K562 (cell line): Measurements from ENCODE around the gene DHRS11. TPM values are rescaled to one million over a fixed set of nuclear protein-coding genes. Genes with fewer than 3 reads are reported as not detected.
A peak's percentile ranks its signal among the peaks of the same experiment; 100 is the strongest.

Source experiments
- ATAC-seq: fragments of 200-7000 bp; cut with Tn5 transposase; 3 replicates; pipeline ENCODE4 v1.9.1; 2020; ENCODE audit warnings: moderate library complexity
- BruUV-seq: library from RNA; stranded (reverse); fragments of 400-500 nt; replicated peaks from 2 replicates; lab custom pipeline; 2021; lab: Mats Ljungman, UMichigan
- CTCF ChIA-PET: fragments of 300-600 bp; formaldehyde crosslinking; extraction: SDS; loops from one replicate; lab custom pipeline; 2021; ENCODE audit warnings: low intra/inter-chr PET ratio; lab: Yijun Ruan, JAX
- POLR2A ChIA-PET: fragments of 300-600, 350-650 bp; sonication (Branson Sonifier 250); formaldehyde crosslinking; extraction: SDS; loops from one replicate; lab custom pipeline; 2021; ENCODE audit warnings: antibody characterized with exemption, inconsistent platforms; lab: Yijun Ruan, JAX
- DNase-seq, 4 experiments: peaks; one replicate each; pipeline versions ENCODE4 v3.0.0 to v3.0.0-alpha.2; 2011 to 2018; ENCODE audit warnings: low spot score in 3 of 4, mixed read lengths in 3 of 4; ENCODE audit errors: extremely low read depth in 1 of 4
- FAIRE-seq: peaks from 2 replicates; lab custom pipeline; 2011; peaks lifted over from hg19 to GRCh38; lab: Jason Lieb, UNC
- H2AFZ ChIP-seq: 2 replicates; pipeline ENCODE4 v1.6.0; 2011; ENCODE audit warnings: low read depth, low read length, control low read depth, inconsistent platforms
- H3K27ac ChIP-seq: fragments of 200-600 bp; 3 replicates; pipeline ENCODE4 v1.8.0; 2011; ENCODE audit warnings: low read depth, mild to moderate bottlenecking, control low read depth, inconsistent platforms, low read length, moderate library complexity, mixed read lengths; ENCODE audit errors: extremely low read depth
- H3K27me3 ChIP-seq, 2 experiments: fragments of 300-600 bp in 1 of 2; 2 replicates in 1 of 2; 3 replicates in 1 of 2; pipeline versions ENCODE4 v1.6.0 to v1.8.0; 2011; ENCODE audit warnings: inconsistent platforms in 2 of 2, low read length in 2 of 2, mild to moderate bottlenecking in 1 of 2, mixed read lengths in 1 of 2, moderate library complexity in 1 of 2; ENCODE audit not compliant: control insufficient read depth in 2 of 2, insufficient read depth in 2 of 2
- H3K36me3 ChIP-seq: fragments of 300-600 bp; 3 replicates; pipeline ENCODE4 v1.8.0; 2011; ENCODE audit warnings: mild to moderate bottlenecking, low read length, inconsistent platforms; ENCODE audit not compliant: control insufficient read depth, insufficient read depth
- H3K4me1 ChIP-seq, 2 experiments: fragments of 200-600 bp in 1 of 2; replicated peaks in 1 of 2; 2 replicates in 1 of 2; 3 replicates in 1 of 2; pipeline versions ENCODE4 v1.5.1 to v1.8.0; 2011; ENCODE audit warnings: inconsistent platforms in 2 of 2, low read length in 2 of 2, mild to moderate bottlenecking in 1 of 2, mixed read lengths in 1 of 2, moderate library complexity in 1 of 2; ENCODE audit not compliant: control insufficient read depth in 2 of 2, insufficient read depth in 2 of 2
- H3K4me2 ChIP-seq: 2 replicates; pipeline ENCODE4 v1.6.1; 2011; ENCODE audit warnings: low read length, control low read depth, inconsistent platforms, mixed read lengths; ENCODE audit not compliant: insufficient read depth
- H3K4me3 ChIP-seq: fragments of 200-600 bp; sonication (generic), shearing (Covaris generic); 2 replicates; pipeline ENCODE4 v1.5.1; 2016; ENCODE audit warnings: control low read depth, inconsistent platforms
- H3K79me2 ChIP-seq: fragments of 200-600 bp; 3 replicates; pipeline ENCODE4 v1.8.0; 2011; ENCODE audit warnings: low read length, inconsistent platforms; ENCODE audit not compliant: control insufficient read depth, insufficient read depth
- H3K9ac ChIP-seq, 2 experiments: 2 replicates each; pipeline versions ENCODE4 v1.6.0 to v1.6.1; 2011; ENCODE audit warnings: low read depth in 2 of 2, low read length in 2 of 2, control low read depth in 1 of 2, inconsistent platforms in 1 of 2, mild to moderate bottlenecking in 1 of 2, mixed read lengths in 1 of 2; ENCODE audit not compliant: insufficient read depth in 1 of 2
- H3K9me1 ChIP-seq: one replicate; pipeline ENCODE4 v1.6.0; 2011; ENCODE audit warnings: inconsistent platforms, mild to moderate bottlenecking, low read length, moderate library complexity; ENCODE audit not compliant: control insufficient read depth, insufficient read depth
- H3K9me3 ChIP-seq: replicated peaks from 2 replicates; pipeline ENCODE4 v1.5.1; 2011; ENCODE audit warnings: low read depth, low read length, inconsistent platforms; ENCODE audit not compliant: control insufficient read depth, insufficient read depth
- H4K20me1 ChIP-seq: replicated peaks from 2 replicates; pipeline ENCODE4 v1.6.1; 2011; ENCODE audit warnings: low read length, inconsistent platforms, mixed read lengths; ENCODE audit not compliant: control insufficient read depth, insufficient read depth
- EP400 ChIP-seq: fragments of 450-650 bp; IDR thresholded peaks from 2 replicates; pipeline ENCODE4 v1.6.1; 2017; ENCODE audit warnings: antibody characterized with exemption, mild to moderate bottlenecking, moderate library complexity
- FIP1L1 ChIP-seq: fragments of 200-400 bp; formaldehyde crosslinking; IDR thresholded peaks from 2 replicates; pipeline ENCODE4 v1.6.1; 2018; ENCODE audit warnings: mild to moderate bottlenecking, low read depth, low read length; ENCODE audit not compliant: poor library complexity, severe bottlenecking
- HES1 ChIP-seq: fragments of 450-650 bp; IDR thresholded peaks from 2 replicates; pipeline ENCODE4 v1.6.1; 2016; ENCODE audit warnings: low read depth, mild to moderate bottlenecking, moderate library complexity
- HNRNPL ChIP-seq: fragments of 200-400 bp; formaldehyde crosslinking; IDR thresholded peaks from 2 replicates; pipeline ENCODE4 v1.6.1; 2017; ENCODE audit warnings: low read depth, mild to moderate bottlenecking, low read length
- MCM2 ChIP-seq: fragments of 450-650 bp; IDR thresholded peaks from 2 replicates; pipeline ENCODE4 v1.6.1; 2017; ENCODE audit warnings: low read depth, mild to moderate bottlenecking
- NBN ChIP-seq: fragments of 450-650 bp; IDR thresholded peaks from 2 replicates; pipeline ENCODE4 v1.6.1; 2016; ENCODE audit warnings: low read depth, mild to moderate bottlenecking
- NFIC ChIP-seq: fragments of 450-650 bp; IDR thresholded peaks from 2 replicates; pipeline ENCODE4 v1.6.1; 2017; ENCODE audit warnings: mild to moderate bottlenecking, inconsistent platforms
- POLR2AphosphoS5 ChIP-seq: IDR thresholded peaks from 2 replicates; pipeline ENCODE4 v1.6.1; 2011; ENCODE audit warnings: mild to moderate bottlenecking, low read depth, low read length, moderate library complexity; ENCODE audit not compliant: control insufficient read depth, insufficient read depth
- REST ChIP-seq, 2 experiments: fragments of 450-650 bp; formaldehyde crosslinking in 1 of 2; IDR thresholded peaks; 2 replicates each; pipeline versions ENCODE4 v1.4.0 to v1.6.1; 2014 to 2020; ENCODE audit warnings: mild to moderate bottlenecking in 2 of 2, borderline replicate concordance in 1 of 2, low read depth in 1 of 2
- SIN3A ChIP-seq, 2 experiments: fragments of 150-350 bp in 1 of 2; IDR thresholded peaks; 2 replicates each; pipeline ENCODE4 v1.6.1; 2011 to 2016; ENCODE audit warnings: borderline replicate concordance in 2 of 2, low read depth in 2 of 2, low read length in 2 of 2, mild to moderate bottlenecking in 2 of 2, moderate library complexity in 2 of 2; ENCODE audit not compliant: control insufficient read depth in 1 of 2
- SPI1 ChIP-seq: IDR thresholded peaks from 2 replicates; pipeline ENCODE4 v1.6.1; 2011; ENCODE audit warnings: low read depth, low read length, control low read depth, borderline replicate concordance
- ZNF184 ChIP-seq: sonication (generic); formaldehyde crosslinking; IDR thresholded peaks from 2 replicates; pipeline ENCODE4 v1.5.0; 2020; ENCODE audit warnings: missing genetic modification reagents
- ZNF3 ChIP-seq: fragments of 250-450 bp; sonication (Bioruptor Pico); IDR thresholded peaks from 2 replicates; pipeline ENCODE4 v1.5.0; 2021; ENCODE audit warnings: mild to moderate bottlenecking, moderate library complexity
- ZNF583 ChIP-seq: fragments of 250-450 bp; sonication (Bioruptor Pico); IDR thresholded peaks from 2 replicates; pipeline ENCODE4 v1.4.0; 2020
- WGBS: fragments of 100-300 bp; shearing (Covaris generic); methylation state at CpG from one replicate; pipeline ENCODE4 v1.1.6; 2016; ENCODE audit warnings: low coverage, mixed read lengths; ENCODE audit not compliant: insufficient coverage; ENCODE audit errors: missing lambda C conversion rate; 5-methylcytosine and 5-hydroxymethylcytosine counted together
- in situ Hi-C: fragments of 300-500 bp; cut with MboI; formaldehyde crosslinking; loops from 4 replicates; pipeline ENCODE4 v1.15.0; 2018; ENCODE audit warnings: inconsistent platforms, mixed read lengths
- intact Hi-C: fragments of 100-400 bp; cut with micrococcal nuclease; formaldehyde crosslinking; loops from 2 replicates; pipeline ENCODE4 v1.14.2; 2022
- polyA plus RNA-seq, 8 experiments: library from polyadenylated mRNA; depleted of rRNA in 4 of 8; stranded (reverse) in 5 of 8; unstranded in 3 of 8; fragments of >200 nt; fragmentation: Nextera tagmentation in 2 of 8; fragmentation: Illumina TruSeq in 1 of 8; extraction: Ambion mirVana in 2 of 8; extraction: Trizol in 1 of 8; gene quantifications; 2 replicates each; pipeline versions ENCODE4 v1.2.1 to v1.2.3, GENCODE V29; 2011 to 2014; ENCODE audit warnings: inconsistent platforms in 1 of 8, missing spikeins in 1 of 8
- total RNA-seq, 7 experiments: library from RNA; depleted of rRNA in 6 of 7; stranded (reverse); fragments of >200 nt in 6 of 7; fragmentation: Illumina TruSeq in 2 of 7; extraction: Trizol in 2 of 7; gene quantifications; 2 replicates each; pipeline versions ENCODE4 v1.2.1 to v1.2.3, GENCODE V29; 2011 to 2021; ENCODE audit warnings: low replicate concordance in 1 of 7

DHRS11 gene
- total and polyA plus RNA-seq, 9 of the 15 experiments (the other 6 are each of a cell fraction or from before 2014, with no cell fraction given), result 15.2 to 123 (median 59.8) TPM

GRCh38 chr17:36590082-36590481, 1.6 kb upstream of the DHRS11 start:
- no peak overlapping the region for H2AFZ ChIP-seq
- CTCF ChIA-PET, result no interaction called here
- peaks cover 68% of the 10 kb centered on the region for H3K36me3 ChIP-seq
- 0% methylated on average over 2 of the region's 2 CpGs for WGBS
- H3K4me3 ChIP-seq, result no peak overlapping the region
- peak overlapping the region in 1 of 2 experiments; percentile 77; a peak in 2 of 4 replicates for H3K9ac ChIP-seq
- H4K20me1 ChIP-seq, result no peaks in the 10 kb centered on the region; the same call in 1 of the 2 replicates
- H3K27ac ChIP-seq, result peak overlapping the region; percentile 68; the same call in 2 of the 3 replicates
- POLR2A ChIA-PET, result interaction anchor here (0.7 to 4.4 kb wide), 6 partner anchors 8 to 56 kb away, joined by 3 to 32 read pairs (median 4); partner anchors contain the start of gene MRM1
- peak; percentile 59 to 82 (median 69) for DNase-seq
- no TSS peak for BruUV-seq
- peaks cover 33 to 42% of the 10 kb centered on the region in 2 experiments for H3K4me1 ChIP-seq
- in situ Hi-C loops (loop anchor here (5.0 kb wide), 1 partner anchor 43 kb away; no protein-coding TSS in a partner anchor), intact Hi-C loops (loop anchor here (2.0 kb wide), 2 partner anchors 45 to 55 kb away; partner anchors contain the start of genes GGNBP2, MYO19 and PIGW)
- no peaks in the 10 kb centered on the region for H3K27me3 ChIP-seq
- H3K9me3 ChIP-seq, result no peaks in the 10 kb centered on the region
- ATAC-seq, result peak; percentile 62
- no peak overlapping the region for H3K4me2 ChIP-seq
- H3K9me1 ChIP-seq, result no peaks in the 10 kb centered on the region
- FAIRE-seq, result no peak
- H3K79me2 ChIP-seq, result peaks cover 40% of the 10 kb centered on the region
- TF ChIP-seq REST (IDR thresholded peaks at IDR 0.05; ENCODE audit: borderline replicate concordance), result no peak
- no peak for TF ChIP-seq REST (CRISPR knock-in tag; IDR thresholded peaks at IDR 0.05; ENCODE audit: low read depth)
- 0 out of 2 replicates have a peak, but pooled peaks have one; percentile 22 for TF ChIP-seq HES1
- TF ChIP-seq SPI1, result no peak
- TF ChIP-seq MCM2, result no peak
- TF ChIP-seq ZNF184 (CRISPR knock-in tag), result no peak
- peak; percentile 32; the same call in 1 of the 2 replicates for TF ChIP-seq POLR2AphosphoS5
- no peak for TF ChIP-seq HNRNPL
- TF ChIP-seq FIP1L1, result no peak
- no peak for TF ChIP-seq ZNF3 (CRISPR knock-in tag)
- peak; percentile 41 for TF ChIP-seq EP400
- no peak for TF ChIP-seq ZNF583 (CRISPR knock-in tag)
- TF ChIP-seq NBN, result no peak
- TF ChIP-seq NFIC, result peak; percentile 80
- peak; percentile 60 to 87; a peak in 1 of 4 replicates for TF ChIP-seq SIN3A (IDR thresholded peaks at IDR 0.05; ENCODE audit: borderline replicate concordance in 2 of 2, control insufficient read depth in 1 of 2, low read depth in 2 of 2, low read length in 2 of 2)
